Lung (tissue), 12 donors: ENCODE data around the gene MMP23B. TPM values are rescaled to one million over a fixed set of nuclear protein-coding genes. Genes with fewer than 3 reads are reported as not detected.

Source experiments
- ATAC-seq: fragments of 200-7000 bp; cut with Tn5 transposase; one replicate; pipeline ENCODE4 v1.9.1; 2020; ENCODE audit warnings: moderate number of reproducible peaks; ENCODE audit not compliant: insufficient read depth, low FRiP score
- DNase-seq, 3 donors: peaks; one replicate each; pipeline ENCODE4 v3.0.0-alpha.2; 2013 to 2017
- H3K27ac ChIP-seq, 2 donors: one replicate each; pipeline ENCODE4 v1.5.1; 2013; ENCODE audit warnings: mild to moderate bottlenecking in 2 of 2, moderate library complexity in 2 of 2, control low read depth in 1 of 2, inconsistent platforms in 1 of 2, low read depth in 1 of 2, low read length in 1 of 2
- H3K27me3 ChIP-seq, 3 donors: one replicate each; pipeline ENCODE4 v1.5.1; 2013; ENCODE audit warnings: low read length in 2 of 3; ENCODE audit not compliant: control insufficient read depth in 3 of 3, insufficient read depth in 3 of 3
- H3K36me3 ChIP-seq, 4 donors: one replicate each; pipeline ENCODE4 v1.5.1; 2013; ENCODE audit warnings: low read length in 4 of 4, mild to moderate bottlenecking in 1 of 4, moderate library complexity in 1 of 4; ENCODE audit not compliant: control insufficient read depth in 4 of 4, insufficient read depth in 4 of 4
- H3K4me1 ChIP-seq, 5 donors: one replicate each; pipeline ENCODE4 v1.5.1; 2013; ENCODE audit warnings: low read length in 5 of 5, mild to moderate bottlenecking in 2 of 5, moderate library complexity in 1 of 5; ENCODE audit not compliant: control insufficient read depth in 5 of 5, insufficient read depth in 5 of 5
- H3K4me3 ChIP-seq: one replicate; pipeline ENCODE4 v1.5.1; 2013; ENCODE audit warnings: mild to moderate bottlenecking, control low read depth, moderate library complexity
- H3K9ac ChIP-seq, 2 donors: one replicate each; pipeline ENCODE4 v1.5.1; 2013; ENCODE audit warnings: low read length in 2 of 2, control low read depth in 1 of 2; ENCODE audit not compliant: insufficient read depth in 1 of 2
- H3K9me3 ChIP-seq, 4 donors: one replicate each; pipeline ENCODE4 v1.5.1; 2013; ENCODE audit warnings: low read length in 3 of 4, mild to moderate bottlenecking in 1 of 4, moderate library complexity in 1 of 4; ENCODE audit not compliant: control insufficient read depth in 4 of 4, insufficient read depth in 3 of 4
- CTCF ChIP-seq: IDR thresholded peaks from 2 replicates; pipeline ENCODE4 v1.5.1; 2012; ENCODE audit warnings: mild to moderate bottlenecking; ENCODE audit errors: control extremely low read depth, extremely low read depth
- WGBS, 2 donors: extraction: QIAGEN DNeasy Blood & Tissue Kit; methylation state at CpG; one replicate each; pipeline ENCODE4 v1.1.7; 2013; 5-methylcytosine and 5-hydroxymethylcytosine counted together
- polyA plus RNA-seq, 2 donors: library from polyadenylated mRNA; stranded (reverse); fragments of 200-250 nt; gene quantifications; one replicate each; pipeline ENCODE4 v1.2.1, GENCODE V29; 2013
- total RNA-seq, 2 donors: library from RNA; depleted of rRNA in 1 of 2; stranded (reverse); fragments of >200 nt in 1 of 2; gene quantifications; one replicate each; pipeline ENCODE4 v1.2.1, GENCODE V29; 2014 to 2021
- donor health status: control.
- donor health status: control.
- donor health status: Bipolar disorder and iron deficiency.
- donor health status: healthy.
- donor health status: DM: yes; HTN: yes; CAD: no.

The MMP23B gene
- total and polyA plus RNA-seq, 4 donors: 14.1 to 40.3 (median 22.1) TPM

- WGBS, 2 donors: 75 to 82% methylated on average over 13 of the region's 13 CpGs
- Histone ChIP-seq H3K27ac (no peak overlapping the region), H3K9me3 (no peaks in the 10 kb centered on the region), H3K4me3 (no peak overlapping the region), H3K36me3 (no peaks in the 10 kb centered on the region), H3K9ac (no peak overlapping the region), H3K4me1 (peaks cover 0 to 14% (median 0%) of the 10 kb centered on the region in 5 donors), H3K27me3 (peaks cover 11 to 26% (median 12%) of the 10 kb centered on the region in 3 donors)
- TF ChIP-seq CTCF: no peak
- DNase-seq (no peak), ATAC-seq (no peak)
These were observed 28.9 kb upstream of the MMP23B start for GRCh38 chr1:1602968-1603506.

GRCh38 chr1:1603671-1604373, 28.2 kb upstream of the MMP23B start:
- no peak overlapping the region for H3K4me3 ChIP-seq
- no peaks in the 10 kb centered on the region for H3K36me3 ChIP-seq
- H3K27me3 ChIP-seq: peaks cover 4 to 20% (median 6%) of the 10 kb centered on the region in 3 donors
- no peak for DNase-seq
- 76 to 81% methylated on average over 12 to 13 of the region's 13 CpGs for WGBS, 2 donors
- ATAC-seq: no peak
- no peak overlapping the region for H3K9ac ChIP-seq
- H3K9me3 ChIP-seq: no peaks in the 10 kb centered on the region
- TF ChIP-seq CTCF: no peak
- peaks cover 0 to 14% (median 0%) of the 10 kb centered on the region in 5 donors for H3K4me1 ChIP-seq
- H3K27ac ChIP-seq: no peak overlapping the region

GRCh38 chr1:1604374-1605033, 27.5 kb upstream of the MMP23B start:
- TF ChIP-seq CTCF: no peak
- ATAC-seq (no peak), DNase-seq (no peak)
- peaks cover 0 to 8% (median 0%) of the 10 kb centered on the region in 5 donors for H3K4me1 ChIP-seq
- no peaks in the 10 kb centered on the region for H3K36me3 ChIP-seq
- 84 to 89% methylated on average over 15 of the region's 15 CpGs for WGBS, 2 donors
- no peak overlapping the region for H3K9ac ChIP-seq
- H3K9me3 ChIP-seq: no peaks in the 10 kb centered on the region
- no peak overlapping the region for H3K4me3 ChIP-seq
- no peak overlapping the region for H3K27ac ChIP-seq
- peaks cover 0 to 17% (median 6%) of the 10 kb centered on the region in 3 donors for H3K27me3 ChIP-seq
